ENCODE measurements around the gene ELMO2.

DNA sequence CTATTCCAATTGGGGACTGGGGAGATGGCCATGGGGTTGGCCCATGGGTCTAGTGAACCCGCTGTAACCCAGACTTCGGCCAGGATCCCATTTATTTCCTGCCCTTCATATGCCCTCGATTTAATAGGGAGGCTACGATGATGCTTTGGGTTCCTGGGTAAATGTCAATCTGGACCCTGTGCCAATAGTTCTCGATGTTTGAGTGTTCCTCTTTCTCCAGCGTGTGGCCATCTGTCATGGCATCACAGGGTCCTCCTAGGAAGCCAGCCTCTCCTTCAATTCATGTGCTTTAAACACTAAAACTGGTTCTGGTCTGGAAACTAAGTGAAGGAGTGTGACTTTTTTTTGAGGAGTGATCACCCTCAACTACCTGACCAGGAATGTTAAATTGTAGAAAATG is 28.7 kb upstream of the ELMO2 start:
- TF ChIP-seq, protein P1, sequence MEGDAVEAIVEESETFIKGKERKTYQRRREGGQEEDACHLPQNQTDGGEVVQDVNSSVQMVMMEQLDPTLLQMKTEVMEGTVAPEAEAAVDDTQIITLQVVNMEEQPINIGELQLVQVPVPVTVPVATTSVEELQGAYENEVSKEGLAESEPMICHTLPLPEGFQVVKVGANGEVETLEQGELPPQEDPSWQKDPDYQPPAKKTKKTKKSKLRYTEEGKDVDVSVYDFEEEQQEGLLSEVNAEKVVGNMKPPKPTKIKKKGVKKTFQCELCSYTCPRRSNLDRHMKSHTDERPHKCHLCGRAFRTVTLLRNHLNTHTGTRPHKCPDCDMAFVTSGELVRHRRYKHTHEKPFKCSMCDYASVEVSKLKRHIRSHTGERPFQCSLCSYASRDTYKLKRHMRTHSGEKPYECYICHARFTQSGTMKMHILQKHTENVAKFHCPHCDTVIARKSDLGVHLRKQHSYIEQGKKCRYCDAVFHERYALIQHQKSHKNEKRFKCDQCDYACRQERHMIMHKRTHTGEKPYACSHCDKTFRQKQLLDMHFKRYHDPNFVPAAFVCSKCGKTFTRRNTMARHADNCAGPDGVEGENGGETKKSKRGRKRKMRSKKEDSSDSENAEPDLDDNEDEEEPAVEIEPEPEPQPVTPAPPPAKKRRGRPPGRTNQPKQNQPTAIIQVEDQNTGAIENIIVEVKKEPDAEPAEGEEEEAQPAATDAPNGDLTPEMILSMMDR (IDR thresholded peaks at IDR 0.05): no peak
- TF ChIP-seq POLR2A (IDR thresholded peaks at IDR 0.05) (no peak), EP300 (IDR thresholded peaks at IDR 0.05) (no peak), POLR2AphosphoS5 (IDR thresholded peaks at IDR 0.05) (no peak)

All from upper lobe of left lung (tissue), 4 donors.